Upper lobe of left lung (tissue), 4 donors: ENCODE measurements around the gene ACTG2.

Experiments used
- EP300 ChIP-seq, 4 donors: sonication (generic); formaldehyde crosslinking; IDR thresholded peaks; one replicate each; pipeline ENCODE4 v1.5.1; 2017; ENCODE audit warnings: antibody characterized with exemption in 4 of 4, control low read depth in 2 of 4
- POLR2A ChIP-seq, 4 donors: fragments of 450-650 bp; IDR thresholded peaks; one replicate each; pipeline ENCODE4 v1.5.1; 2016 to 2017; ENCODE audit warnings: antibody characterized with exemption in 4 of 4, mild to moderate bottlenecking in 2 of 4
- POLR2AphosphoS5 ChIP-seq, 2 donors: sonication (generic); formaldehyde crosslinking; IDR thresholded peaks; one replicate each; pipeline ENCODE4 v1.5.1; 2017; ENCODE audit warnings: antibody characterized with exemption in 2 of 2
- TF ChIP-seq, protein P1 (sequence below), 6 experiments: fragments of 450-650 bp in 4 of 6; fragments of 200-600 bp in 2 of 6; sonication (generic) in 2 of 6; IDR thresholded peaks; one replicate each; pipeline ENCODE4 v1.5.1; 2016 to 2019; ENCODE audit warnings: antibody characterized with exemption in 6 of 6

DNA sequence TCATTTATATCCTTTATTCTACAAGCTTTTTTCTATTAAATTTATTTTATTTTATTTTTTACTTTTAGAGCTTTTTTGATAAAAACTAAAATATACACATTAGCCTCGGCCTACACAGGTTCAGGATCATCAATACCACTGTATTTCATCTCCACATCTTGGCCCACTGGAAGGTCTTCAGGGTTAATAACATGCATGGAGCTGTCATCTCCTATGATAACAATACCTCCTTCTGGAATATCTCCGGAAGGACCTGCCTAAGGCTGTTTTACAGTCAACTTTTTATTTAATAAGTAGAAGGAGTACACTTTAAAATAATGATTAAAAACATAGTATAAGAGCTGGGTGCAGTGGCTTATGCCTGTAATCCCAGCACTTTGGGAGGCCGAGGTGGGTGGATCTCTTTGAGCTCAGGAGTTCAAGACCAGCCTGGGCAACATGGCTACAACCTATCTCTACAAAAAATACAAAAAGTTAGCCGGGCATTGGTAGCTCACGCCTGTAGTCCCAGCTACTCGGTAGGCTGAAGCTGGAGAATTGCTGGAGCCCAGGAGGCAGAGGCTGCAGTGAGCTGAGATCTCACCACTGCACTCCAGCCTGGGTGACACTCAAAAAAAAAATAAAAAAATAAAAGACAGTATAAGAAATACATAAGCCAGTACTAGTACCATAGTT is 18.2 kb downstream of the ACTG2 start:
- TF ChIP-seq EP300 (IDR thresholded peaks at IDR 0.05): no peak
- TF ChIP-seq POLR2AphosphoS5 (IDR thresholded peaks at IDR 0.05): no peak
- no peak for TF ChIP-seq POLR2A (IDR thresholded peaks at IDR 0.05)
- TF ChIP-seq, protein P1, sequence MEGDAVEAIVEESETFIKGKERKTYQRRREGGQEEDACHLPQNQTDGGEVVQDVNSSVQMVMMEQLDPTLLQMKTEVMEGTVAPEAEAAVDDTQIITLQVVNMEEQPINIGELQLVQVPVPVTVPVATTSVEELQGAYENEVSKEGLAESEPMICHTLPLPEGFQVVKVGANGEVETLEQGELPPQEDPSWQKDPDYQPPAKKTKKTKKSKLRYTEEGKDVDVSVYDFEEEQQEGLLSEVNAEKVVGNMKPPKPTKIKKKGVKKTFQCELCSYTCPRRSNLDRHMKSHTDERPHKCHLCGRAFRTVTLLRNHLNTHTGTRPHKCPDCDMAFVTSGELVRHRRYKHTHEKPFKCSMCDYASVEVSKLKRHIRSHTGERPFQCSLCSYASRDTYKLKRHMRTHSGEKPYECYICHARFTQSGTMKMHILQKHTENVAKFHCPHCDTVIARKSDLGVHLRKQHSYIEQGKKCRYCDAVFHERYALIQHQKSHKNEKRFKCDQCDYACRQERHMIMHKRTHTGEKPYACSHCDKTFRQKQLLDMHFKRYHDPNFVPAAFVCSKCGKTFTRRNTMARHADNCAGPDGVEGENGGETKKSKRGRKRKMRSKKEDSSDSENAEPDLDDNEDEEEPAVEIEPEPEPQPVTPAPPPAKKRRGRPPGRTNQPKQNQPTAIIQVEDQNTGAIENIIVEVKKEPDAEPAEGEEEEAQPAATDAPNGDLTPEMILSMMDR (IDR thresholded peaks at IDR 0.05): no peak
